Colon (tissue), 2 donors: ENCODE data around the gene STUM.

Source experiments
- FAIRE-seq: peaks from 2 replicates; lab custom pipeline; 2012; peaks lifted over from hg19 to GRCh38; lab: Jason Lieb, UNC
- donor health status: control.
- donor health status: control.

Gene STUM

GRCh38 chr1:226640321-226641136 is 92.0 kb downstream of the STUM start:
- no peak for FAIRE-seq

DNA sequence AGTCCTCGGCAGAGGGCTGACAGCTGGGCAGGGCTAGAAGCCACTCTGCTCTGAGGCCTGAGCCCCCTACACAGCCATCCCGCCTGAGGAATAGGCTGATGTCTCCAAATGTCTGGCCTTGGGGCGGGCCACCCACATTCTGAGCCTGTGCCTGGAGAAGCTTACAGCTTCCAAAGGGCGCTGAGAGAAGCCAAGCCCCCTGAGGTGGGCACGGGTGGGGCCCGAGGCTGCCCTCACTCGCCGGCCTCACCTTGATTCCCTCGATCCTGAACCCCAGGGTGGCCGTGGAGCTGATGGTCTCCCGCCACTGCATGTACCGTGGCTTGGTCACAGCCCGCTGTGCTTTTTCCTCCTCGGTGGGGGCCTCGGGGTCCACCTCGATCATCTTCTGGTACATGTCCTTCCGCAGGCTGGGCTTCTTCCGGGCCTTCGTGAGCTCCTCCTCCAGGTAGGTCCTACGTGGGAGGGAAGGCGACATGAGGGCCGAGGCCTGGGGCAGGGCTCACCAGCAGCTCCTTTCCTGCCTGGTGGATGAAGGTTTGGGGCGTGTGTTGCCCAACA is 93.2 kb downstream of the STUM start:
- no peak for FAIRE-seq

- no peak for FAIRE-seq
Measured at GRCh38 chr1:226642421-226642820, 93.9 kb downstream of the STUM start.

DNA sequence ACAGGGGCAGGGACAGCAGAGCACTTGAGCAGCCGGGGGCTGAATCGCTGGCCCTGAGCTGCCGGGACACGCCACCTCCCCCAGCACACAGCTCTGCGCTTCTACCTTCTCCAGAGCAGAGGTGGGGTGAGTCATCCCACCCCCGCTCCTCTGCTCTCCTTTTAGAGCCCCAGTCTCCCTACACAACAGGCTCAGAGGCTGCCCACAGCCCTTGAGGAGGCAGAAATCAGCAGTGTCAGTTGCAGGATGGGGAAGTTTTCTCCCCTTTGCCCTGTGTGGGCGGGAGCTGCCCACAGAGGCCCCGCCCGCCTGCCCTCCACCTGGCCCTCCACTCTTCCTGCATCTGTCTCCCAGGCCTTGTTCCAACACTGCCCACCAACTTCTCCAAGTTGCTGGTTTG is 94.6 kb downstream of the STUM start:
- FAIRE-seq, result no peak

DNA sequence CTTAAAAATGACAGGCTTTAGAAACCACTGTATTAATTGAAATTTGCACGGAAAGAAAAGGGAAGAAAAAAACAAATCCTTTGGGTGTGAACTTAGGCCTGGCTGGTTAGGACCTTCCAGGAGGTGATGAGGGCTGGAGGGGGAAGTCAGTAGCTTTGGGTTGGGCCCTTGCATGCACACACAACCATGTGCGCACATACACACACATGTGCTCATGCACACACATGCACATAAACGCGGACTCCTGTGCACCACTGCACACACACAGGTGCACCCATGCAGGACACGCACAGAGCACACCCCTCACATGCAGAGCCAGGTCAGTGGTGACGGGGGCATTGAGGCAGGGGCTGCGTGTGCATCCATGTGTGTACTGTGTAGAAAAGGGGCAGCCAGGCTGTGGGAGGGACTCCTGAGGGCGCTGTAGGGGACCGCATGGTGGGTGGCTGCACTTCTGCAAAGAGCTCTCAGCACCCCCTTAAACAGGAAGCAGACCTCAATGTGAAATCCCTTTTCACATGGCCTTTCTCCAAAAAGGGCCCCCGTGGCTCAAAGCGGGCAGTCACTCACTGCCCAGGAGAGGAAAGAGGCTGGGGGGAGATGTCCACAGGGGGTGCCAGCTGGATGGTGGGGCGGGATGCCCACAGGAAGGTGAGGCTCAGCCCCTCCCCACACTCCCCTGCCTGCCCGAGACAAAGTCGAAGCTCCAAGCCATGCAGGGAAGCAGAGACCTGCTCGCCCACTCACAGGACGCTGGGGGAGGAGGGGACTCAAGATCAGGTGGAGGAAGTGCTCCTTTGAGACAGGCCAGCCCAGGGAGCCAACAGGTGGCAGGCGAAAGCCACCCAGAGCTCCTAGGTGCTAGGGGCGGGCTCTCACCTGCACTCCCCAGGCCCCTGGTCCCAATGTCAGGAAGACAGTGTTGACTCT is 95.3 kb downstream of the STUM start:
- no peak for FAIRE-seq

- FAIRE-seq, result no peak
Measured at GRCh38 chr1:226644541-226645176, 96.1 kb downstream of the STUM start.

DNA sequence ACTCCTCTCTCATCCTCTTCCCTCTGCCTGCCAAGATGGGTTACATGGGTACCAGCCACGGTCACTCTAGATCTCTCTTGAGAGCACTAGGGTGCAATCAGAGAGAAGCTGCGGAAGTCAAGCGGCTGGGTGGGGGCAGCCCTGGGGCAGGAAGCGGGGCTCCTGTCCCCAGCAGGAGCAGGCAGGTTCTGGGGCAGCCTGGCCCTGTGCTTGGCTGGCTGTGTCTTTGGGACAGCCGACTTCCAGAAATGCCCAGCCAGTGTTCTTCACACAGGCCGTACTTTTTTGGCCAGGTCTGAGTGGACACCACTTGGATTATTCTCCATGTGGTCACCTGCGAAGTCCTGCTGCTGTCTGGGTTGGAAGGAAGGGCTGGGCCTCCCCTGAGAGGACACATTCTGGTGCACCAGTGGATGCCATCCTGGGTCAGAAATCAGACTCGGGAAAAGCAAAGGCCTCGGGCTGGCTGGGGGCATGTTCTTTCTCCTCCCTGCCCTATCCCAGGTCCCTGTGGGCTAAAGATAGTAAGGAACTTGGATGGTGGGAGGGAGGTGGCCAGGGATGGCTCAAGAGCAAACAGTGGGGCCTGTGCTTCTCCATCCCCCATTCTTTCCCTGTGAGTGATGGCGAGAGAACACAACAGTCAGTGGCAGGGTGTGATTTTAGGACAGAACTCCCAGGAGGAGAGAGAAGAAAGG is 96.9 kb downstream of the STUM start:
- no peak for FAIRE-seq

DNA sequence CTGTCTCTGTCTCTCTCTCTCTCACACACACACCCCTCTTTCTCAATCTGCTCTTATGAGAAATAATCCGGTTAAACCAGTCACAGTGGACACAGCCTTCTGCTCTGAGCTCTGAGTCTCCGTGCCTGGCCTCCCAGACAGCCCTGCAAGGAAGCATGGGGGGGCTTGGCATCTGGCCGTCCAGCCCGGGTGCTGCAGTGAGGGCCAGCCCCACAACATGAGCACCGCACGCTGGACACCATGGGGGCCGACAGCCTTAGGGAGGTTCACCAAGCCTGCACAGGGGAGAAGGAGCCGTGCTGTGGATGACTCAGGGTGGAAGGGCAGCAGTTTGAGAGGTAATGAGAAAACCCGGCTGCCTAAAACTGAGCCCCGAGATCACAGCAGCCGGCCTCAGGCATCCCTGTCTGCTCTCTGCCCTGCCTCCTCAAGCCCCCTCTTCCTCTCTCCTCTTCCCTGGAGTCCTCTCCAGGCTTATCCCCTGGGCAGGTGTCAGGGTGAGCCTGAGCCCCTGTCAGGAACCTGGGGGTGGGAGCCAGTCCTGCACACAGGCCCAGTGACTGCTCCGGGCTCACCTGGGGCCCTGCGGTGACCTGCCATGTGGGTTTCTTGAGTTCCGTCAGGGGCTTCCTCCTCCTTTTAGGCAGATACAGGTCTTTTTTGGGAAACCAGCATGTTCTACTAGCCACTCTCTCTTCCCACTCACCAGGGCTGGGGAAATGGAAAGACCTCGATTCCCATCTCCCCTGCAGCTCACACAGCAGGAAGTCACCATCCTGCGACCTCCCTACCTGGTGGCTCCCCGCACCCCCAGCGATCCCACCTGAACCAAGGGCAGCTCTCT is 97.7 kb downstream of the STUM start:
- FAIRE-seq, result no peak

GRCh38 chr1:226646870-226647449 is 98.4 kb downstream of the STUM start:
- no peak for FAIRE-seq

DNA sequence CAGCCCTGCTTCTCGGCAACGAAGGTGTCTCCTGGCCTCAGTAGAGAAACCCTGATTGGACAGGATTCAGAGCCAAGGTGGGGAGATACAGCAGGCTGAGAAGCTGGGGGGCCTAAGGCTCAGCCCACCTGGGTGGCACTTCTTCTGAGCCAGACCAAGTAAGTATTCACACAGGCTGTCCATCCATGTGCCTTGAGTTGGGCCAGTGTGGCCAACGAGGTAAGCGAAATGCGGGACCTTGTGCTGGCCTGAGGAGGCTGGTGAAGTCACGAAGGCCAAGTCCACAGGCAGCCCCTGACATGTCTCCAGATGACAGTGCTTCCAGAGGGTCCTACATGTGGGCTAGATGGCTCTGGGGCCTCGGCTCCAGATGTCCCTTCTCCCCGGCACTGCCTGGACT is 99.2 kb downstream of the STUM start:
- no peak for FAIRE-seq

DNA sequence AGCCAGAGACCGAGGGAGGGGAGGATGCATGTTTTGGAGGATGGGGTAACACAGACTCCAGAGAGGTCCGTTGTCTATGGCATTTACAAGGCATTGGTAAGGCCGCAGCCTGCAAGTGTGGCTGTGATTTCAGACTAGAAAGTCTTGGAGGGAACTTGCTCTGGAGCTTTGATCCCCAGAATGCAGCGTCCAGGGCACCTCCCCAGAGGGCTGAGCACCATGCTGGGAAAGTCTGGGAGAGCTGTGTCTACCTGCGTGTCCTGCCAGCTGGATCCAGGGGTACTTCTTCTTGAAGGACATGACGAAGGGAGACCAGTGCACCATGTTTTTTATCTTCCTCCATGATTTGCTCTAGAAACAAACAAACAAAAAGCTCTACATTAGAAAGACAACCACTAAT is 99.9 kb downstream of the STUM start:
- no peak for FAIRE-seq

DNA sequence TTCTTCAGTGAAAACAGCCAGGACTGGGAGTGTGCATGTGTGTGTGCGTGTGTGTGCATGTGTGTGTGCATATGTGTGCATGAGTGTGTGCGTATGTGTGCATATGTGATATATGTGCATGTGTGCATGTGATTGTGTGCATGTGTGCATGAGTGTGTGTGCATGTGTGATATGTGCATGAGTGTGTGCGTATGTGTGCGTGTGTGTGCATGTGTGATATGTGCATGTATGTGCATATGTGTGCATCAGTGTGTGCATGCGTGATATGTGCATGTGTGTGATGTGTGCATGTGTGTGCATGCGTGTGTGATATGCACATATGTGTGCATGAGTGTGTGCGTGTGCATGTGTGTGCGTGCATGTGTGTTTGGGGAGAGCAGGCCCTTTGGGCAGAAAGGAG is 100.7 kb downstream of the STUM start:
- no peak for FAIRE-seq

GRCh38 chr1:226649780-226650179 is 101.2 kb downstream of the STUM start:
- no peak for FAIRE-seq

GRCh38 chr1:226650236-226650841 is 101.8 kb downstream of the STUM start:
- no peak for FAIRE-seq

DNA sequence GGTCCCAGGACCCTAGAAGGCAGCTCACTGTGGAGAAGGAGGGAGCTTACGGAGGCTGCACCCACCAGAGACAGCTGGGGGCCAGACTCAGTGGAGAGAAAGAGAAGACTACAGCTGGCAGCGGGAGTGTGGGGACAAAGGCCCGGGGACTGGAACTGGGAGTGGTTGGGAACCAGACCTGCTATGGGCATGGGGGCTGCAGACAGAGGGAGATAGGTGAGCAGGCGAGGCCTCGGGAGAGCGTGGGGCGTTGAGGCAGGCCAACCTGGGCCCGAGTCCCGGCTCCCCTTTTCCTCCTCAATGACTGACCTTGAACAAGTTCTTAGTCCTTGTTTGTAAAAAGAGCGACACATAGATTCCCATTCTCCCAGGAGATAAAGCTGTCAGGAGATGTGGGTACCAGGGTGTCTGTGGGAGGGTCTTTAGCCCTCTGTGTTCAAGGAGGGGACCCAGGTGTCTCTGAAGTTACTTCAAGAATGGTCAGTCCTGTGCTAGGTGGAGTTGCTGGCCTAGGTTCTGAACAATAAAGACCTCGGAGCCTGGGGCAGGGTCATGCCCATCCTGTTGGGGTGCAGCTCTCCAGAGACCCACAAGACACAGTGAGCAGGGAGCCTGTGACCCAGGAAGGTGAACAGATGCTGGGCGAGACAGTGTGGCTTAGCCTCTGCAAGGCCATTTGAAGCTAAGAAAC is 102.6 kb downstream of the STUM start:
- FAIRE-seq, result no peak

GRCh38 chr1:226651732-226652105 is 103.2 kb downstream of the STUM start:
- FAIRE-seq, result no peak

DNA sequence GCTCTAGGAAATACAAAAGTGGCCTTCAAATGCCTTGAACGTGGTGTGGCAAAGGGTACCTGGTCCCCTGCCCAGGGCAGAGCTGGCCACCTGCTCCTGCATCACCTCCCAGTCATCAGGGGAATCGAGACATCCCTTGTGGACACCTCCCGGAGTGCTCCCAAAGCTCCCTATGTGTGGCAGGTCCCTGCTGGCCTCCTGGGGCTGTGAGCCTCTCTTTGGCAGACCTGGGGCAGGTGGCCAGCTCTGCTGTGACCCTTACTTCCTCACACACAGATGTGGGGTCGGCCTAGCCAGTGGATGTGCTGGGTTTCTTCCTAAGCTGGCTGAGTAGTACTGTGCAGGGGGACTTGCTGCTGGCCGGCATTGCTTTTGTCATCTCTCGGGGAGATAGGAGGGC is 104.0 kb downstream of the STUM start:
- no peak for FAIRE-seq

DNA sequence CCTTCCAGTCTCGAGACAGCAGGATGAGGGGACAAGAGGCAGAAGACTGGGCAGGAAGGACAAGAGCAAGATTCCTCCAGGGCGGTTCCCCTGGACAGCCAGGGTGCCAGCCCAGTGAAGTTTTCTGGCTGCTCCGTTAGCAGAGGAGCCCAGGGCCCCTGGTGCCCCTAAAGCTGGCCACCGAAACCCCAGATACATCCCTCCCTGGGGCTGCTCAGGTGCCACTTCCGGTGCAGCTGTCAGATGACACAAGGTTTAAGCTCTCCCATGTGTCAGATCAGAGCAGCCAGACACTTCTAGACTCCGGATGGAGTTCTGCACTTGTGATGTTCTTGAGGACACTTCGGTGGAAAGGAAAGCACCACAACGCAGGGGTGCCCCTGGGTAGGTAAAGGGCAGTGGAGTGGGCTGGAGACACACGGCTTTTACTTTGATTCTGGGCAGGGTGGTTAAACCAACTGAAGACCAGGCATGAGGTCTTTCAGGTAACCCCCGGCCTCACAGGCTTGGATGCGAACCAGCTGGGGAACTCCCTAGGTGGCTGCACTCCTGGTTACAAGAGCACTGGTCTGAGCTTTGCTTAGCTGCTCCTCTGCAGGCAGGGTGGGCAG is 104.9 kb downstream of the STUM start:
- FAIRE-seq, result no peak

DNA sequence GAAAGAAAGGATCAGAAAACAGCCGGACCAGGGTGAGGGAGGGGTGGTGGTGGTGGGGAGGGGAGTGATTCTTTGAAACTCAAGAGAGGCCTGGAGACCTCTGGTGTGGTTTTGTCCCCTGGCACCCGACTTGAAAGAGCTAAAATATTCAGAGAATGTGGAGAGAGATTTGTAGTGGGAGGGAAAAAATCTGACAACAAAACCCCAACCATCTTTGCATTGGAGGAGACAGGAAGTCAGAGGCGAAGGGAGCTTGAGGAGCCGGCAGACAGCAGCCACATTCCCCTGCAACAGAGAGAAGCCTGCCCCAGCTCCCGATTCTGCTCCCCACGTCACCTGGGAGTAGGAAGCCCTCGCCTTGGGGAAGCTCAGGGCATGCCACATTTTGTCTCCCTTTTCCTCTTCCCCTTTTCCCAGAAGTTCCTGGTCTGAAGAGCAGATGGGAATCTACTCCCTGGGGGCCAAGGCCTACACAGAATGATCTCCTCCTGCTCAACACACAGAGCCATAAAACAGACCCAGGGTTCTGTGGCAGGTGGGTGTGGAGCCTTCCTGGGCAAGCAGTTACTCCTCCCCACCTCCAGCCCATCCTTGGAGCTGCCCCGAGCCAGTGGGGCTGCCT is 105.6 kb downstream of the STUM start:
- no peak for FAIRE-seq
